AG10803 (cell line): ENCODE measurements around the gene CTAG1B.
"Not testable (repeated sequence)": the region's sequence is repeated elsewhere in the genome, so short reads cannot be mapped to it uniquely, and the experiment has no call there.

Experiments
- DNase-seq: peaks from one replicate; pipeline ENCODE4 v3.0.0; 2010; ENCODE audit warnings: low read depth
- H3K4me3 ChIP-seq: 2 replicates; pipeline ENCODE4 v1.5.1; 2011; ENCODE audit warnings: mild to moderate bottlenecking, low read length, control low read depth
- TF ChIP-seq, protein P1 (sequence below): conservative IDR thresholded peaks from 2 replicates; pipeline ENCODE4 v1.5.1; 2011; ENCODE audit warnings: mild to moderate bottlenecking, low read length, control low read depth, inconsistent platforms

Gene CTAG1B

DNA sequence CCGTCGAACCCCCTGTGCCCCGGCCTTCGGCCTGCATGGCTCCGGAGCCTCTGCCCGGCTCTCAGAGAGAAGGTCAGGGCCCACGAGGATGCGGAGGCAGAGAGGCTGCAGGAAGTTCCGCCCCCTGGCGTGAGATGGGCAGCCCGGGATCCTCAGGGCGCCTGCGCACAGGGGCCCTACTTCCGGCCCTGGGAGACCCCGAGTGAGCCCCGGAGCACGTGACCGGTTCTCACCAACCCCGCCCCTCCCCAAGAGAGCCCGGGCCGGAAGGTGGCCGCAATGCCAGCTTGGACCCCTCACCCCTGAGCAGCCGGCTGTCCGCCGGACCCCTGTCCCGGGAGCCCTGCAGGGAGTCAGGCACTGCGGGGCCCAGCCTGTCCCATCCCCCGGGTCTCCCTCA, at the start of gene CTAG1B:
CTAG1B (minus strand) TSS at position 101 of the 400 bp plus-strand sequence; CDS start at position 37, 64 bp downstream.
- H3K4me3 ChIP-seq, DNase-seq: not testable (repeated sequence)

GRCh38 chrX:154661899-154662298, 42.8 kb upstream of the CTAG1B start:
- TF ChIP-seq, protein P1, sequence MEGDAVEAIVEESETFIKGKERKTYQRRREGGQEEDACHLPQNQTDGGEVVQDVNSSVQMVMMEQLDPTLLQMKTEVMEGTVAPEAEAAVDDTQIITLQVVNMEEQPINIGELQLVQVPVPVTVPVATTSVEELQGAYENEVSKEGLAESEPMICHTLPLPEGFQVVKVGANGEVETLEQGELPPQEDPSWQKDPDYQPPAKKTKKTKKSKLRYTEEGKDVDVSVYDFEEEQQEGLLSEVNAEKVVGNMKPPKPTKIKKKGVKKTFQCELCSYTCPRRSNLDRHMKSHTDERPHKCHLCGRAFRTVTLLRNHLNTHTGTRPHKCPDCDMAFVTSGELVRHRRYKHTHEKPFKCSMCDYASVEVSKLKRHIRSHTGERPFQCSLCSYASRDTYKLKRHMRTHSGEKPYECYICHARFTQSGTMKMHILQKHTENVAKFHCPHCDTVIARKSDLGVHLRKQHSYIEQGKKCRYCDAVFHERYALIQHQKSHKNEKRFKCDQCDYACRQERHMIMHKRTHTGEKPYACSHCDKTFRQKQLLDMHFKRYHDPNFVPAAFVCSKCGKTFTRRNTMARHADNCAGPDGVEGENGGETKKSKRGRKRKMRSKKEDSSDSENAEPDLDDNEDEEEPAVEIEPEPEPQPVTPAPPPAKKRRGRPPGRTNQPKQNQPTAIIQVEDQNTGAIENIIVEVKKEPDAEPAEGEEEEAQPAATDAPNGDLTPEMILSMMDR, result no peak
- DNase-seq, result no peak
- H3K4me3 ChIP-seq, result no peak overlapping the region

GRCh38 chrX:154661170-154661569, 42.1 kb upstream of the CTAG1B start:
- TF ChIP-seq, protein P1, result no peak
- no peak overlapping the region for H3K4me3 ChIP-seq
- DNase-seq, result no peak

GRCh38 chrX:154660541-154660940, 41.5 kb upstream of the CTAG1B start:
- no peak for DNase-seq
- TF ChIP-seq, protein P1, result no peak

GRCh38 chrX:154658957-154659356, 39.9 kb upstream of the CTAG1B start:
- TF ChIP-seq, protein P1, result no peak
- no peak overlapping the region for H3K4me3 ChIP-seq
- DNase-seq, result no peak

More at GRCh38 chrX:154660541-154660940, 41.5 kb upstream of the CTAG1B start:
- no peak overlapping the region for H3K4me3 ChIP-seq

DNA sequence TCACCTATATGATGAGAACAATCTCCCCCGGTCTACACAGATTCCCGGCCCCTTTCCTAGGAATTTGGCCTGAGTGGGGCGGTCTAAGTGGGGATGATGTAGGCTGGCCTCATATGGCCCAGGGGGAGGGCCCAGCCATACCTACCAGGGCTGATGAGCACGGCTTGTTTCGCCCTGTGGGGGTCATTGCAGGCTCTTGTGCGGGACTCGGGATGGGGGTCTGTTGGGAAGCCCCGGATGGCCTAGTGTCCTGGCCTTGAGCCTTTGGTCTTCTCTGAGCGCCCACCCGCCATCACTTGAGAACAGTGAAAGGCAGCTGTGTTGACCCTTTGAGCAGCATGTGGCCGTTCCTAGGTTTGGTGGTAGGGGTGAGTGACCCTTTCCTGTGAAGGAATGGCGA, 39.1 kb upstream of the CTAG1B start:
- H3K4me3 ChIP-seq, result no peak overlapping the region
- TF ChIP-seq, protein P1, result no peak
- no peak for DNase-seq

- DNase-seq, result no peak
- no peak overlapping the region for H3K4me3 ChIP-seq
- TF ChIP-seq, protein P1, result no peak
Measured at GRCh38 chrX:154657226-154657805, 38.2 kb upstream of the CTAG1B start.

GRCh38 chrX:154655786-154656185, 36.7 kb upstream of the CTAG1B start:
- no peak for DNase-seq
- TF ChIP-seq, protein P1, result no peak

More at GRCh38 chrX:154655786-154656185, 36.7 kb upstream of the CTAG1B start:
- H3K4me3 ChIP-seq, result no peak overlapping the region
